Right ventricle myocardium inferior (tissue), 1 donor: ENCODE measurements around the gene PWP2. TPM values are rescaled to one million over a fixed set of nuclear protein-coding genes. Genes with fewer than 3 reads are reported as not detected.
"Not testable (repeated sequence)": the region's sequence is repeated elsewhere in the genome, so short reads cannot be mapped to it uniquely, and the experiment has no call there.

Experiments
- ATAC-seq: fragments of 200-7000 bp; cut with Tn5 transposase; one replicate; pipeline ENCODE4 v1.9.1; 2020; ENCODE audit warnings: mild to moderate bottlenecking, moderate library complexity
- DNase-seq: peaks from one replicate; pipeline ENCODE4 v3.0.0; 2021; ENCODE audit errors: missing footprints
- intact Hi-C: fragments of 100-400 bp; cut with DNase I; formaldehyde crosslinking; loops from one replicate; pipeline ENCODE4 v1.11.0; 2022
- total RNA-seq: library from RNA; stranded (reverse); fragmentation: NEBNext Ultra II Directional; extraction: Animal tissue kit (Norgen Biotek cat#: 25700); gene quantifications from one replicate; pipeline ENCODE4 v1.2.1, GENCODE V29; 2021
- donor health status: DM: no; HTN: yes; CAD: no; lungs with severe emphysema.

The PWP2 gene
- total RNA-seq, 1 donor from 2014 or later = 8.1 TPM

- DNase-seq, ATAC-seq, intact Hi-C loops: not testable (repeated sequence)
Measured at GRCh38 chr21:44155231-44155993, 48.2 kb downstream of the PWP2 start.

- intact Hi-C loops, ATAC-seq, DNase-seq: not testable (repeated sequence)
Measured at GRCh38 chr21:44155994-44156380, 48.8 kb downstream of the PWP2 start.

- intact Hi-C loops, ATAC-seq, DNase-seq: not testable (repeated sequence)
Measured at GRCh38 chr21:44157439-44158081, 50.4 kb downstream of the PWP2 start.

GRCh38 chr21:44158082-44158468 is 50.9 kb downstream of the PWP2 start:
- intact Hi-C loops, ATAC-seq, DNase-seq: not testable (repeated sequence)

- ATAC-seq = peak; percentile 14
- intact Hi-C loops, DNase-seq: not testable (repeated sequence)
Measured at GRCh38 chr21:44159349-44160297, 52.4 kb downstream of the PWP2 start.

- ATAC-seq = peak; percentile 21
- intact Hi-C loops, DNase-seq: not testable (repeated sequence)
Measured at GRCh38 chr21:44160298-44160672, 53.1 kb downstream of the PWP2 start.

GRCh38 chr21:44160821-44161220 is 53.6 kb downstream of the PWP2 start:
- ATAC-seq = peak; percentile 70
- intact Hi-C loops, DNase-seq: not testable (repeated sequence)

- intact Hi-C loops, DNase-seq, ATAC-seq: not testable (repeated sequence)
Measured at GRCh38 chr21:44163167-44163653, 56.0 kb downstream of the PWP2 start.

GRCh38 chr21:44165933-44166332 is 58.7 kb downstream of the PWP2 start:
- DNase-seq, ATAC-seq, intact Hi-C loops: not testable (repeated sequence)

GRCh38 chr21:44167527-44167926 is 60.3 kb downstream of the PWP2 start:
- intact Hi-C loops, ATAC-seq, DNase-seq: not testable (repeated sequence)

- ATAC-seq, intact Hi-C loops, DNase-seq: not testable (repeated sequence)
Measured at GRCh38 chr21:44170326-44170725, 63.1 kb downstream of the PWP2 start.

- intact Hi-C loops, DNase-seq: not testable (repeated sequence)
- ATAC-seq = peak; percentile 67
Measured at GRCh38 chr21:44170863-44171262, 63.7 kb downstream of the PWP2 start.

GRCh38 chr21:44171962-44172572 is 64.9 kb downstream of the PWP2 start:
- ATAC-seq = peak; percentile 42
- DNase-seq = not testable (repeated sequence)

GRCh38 chr21:44172741-44173140 is 65.5 kb downstream of the PWP2 start:
- intact Hi-C loops, DNase-seq: not testable (repeated sequence)
- peak; percentile 39 for ATAC-seq

More at GRCh38 chr21:44171962-44172572, 64.9 kb downstream of the PWP2 start:
- intact Hi-C loops = not testable (repeated sequence)

- DNase-seq = peak; percentile 43
- intact Hi-C loops, ATAC-seq: not testable (repeated sequence)
Measured at GRCh38 chr21:44175189-44175588, 68.0 kb downstream of the PWP2 start.

GRCh38 chr21:44176127-44176526 is 68.9 kb downstream of the PWP2 start:
- ATAC-seq, intact Hi-C loops, DNase-seq: not testable (repeated sequence)
